RPMI8226 (cell line): Measurements from ENCODE around the gene CAMTA1.

Source experiments
- DNase-seq: peaks from one replicate; pipeline ENCODE4 v3.0.0-alpha.2; 2015

The CAMTA1 gene

GRCh38 chr1:6935911-6936690, 150.8 kb downstream of the CAMTA1 start:
- no peak for DNase-seq

DNA sequence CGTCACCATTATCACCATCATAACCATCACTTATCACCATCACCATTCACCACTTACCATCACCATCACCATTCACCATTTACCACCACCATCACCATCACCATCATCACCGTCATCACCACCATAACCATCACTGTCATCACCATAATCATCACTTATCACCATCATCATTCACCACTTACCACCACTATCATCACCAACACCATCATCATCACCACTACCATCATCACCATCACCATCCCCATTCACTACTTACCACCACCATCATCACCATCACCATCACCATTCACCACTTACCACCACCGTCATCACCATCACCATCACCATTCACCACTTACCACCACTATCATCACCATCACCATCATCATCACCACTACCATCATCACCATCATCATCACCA, 151.8 kb downstream of the CAMTA1 start:
- DNase-seq: no peak

GRCh38 chr1:6939363-6939762, 154.1 kb downstream of the CAMTA1 start:
- no peak for DNase-seq

- DNase-seq: no peak
Measured at GRCh38 chr1:6941786-6942185, 156.5 kb downstream of the CAMTA1 start.

GRCh38 chr1:6942990-6943389, 157.7 kb downstream of the CAMTA1 start:
- DNase-seq: no peak

- no peak for DNase-seq
Measured at GRCh38 chr1:6944434-6944833, 159.2 kb downstream of the CAMTA1 start.

GRCh38 chr1:6947952-6948351, 162.7 kb downstream of the CAMTA1 start:
- DNase-seq: no peak

DNA sequence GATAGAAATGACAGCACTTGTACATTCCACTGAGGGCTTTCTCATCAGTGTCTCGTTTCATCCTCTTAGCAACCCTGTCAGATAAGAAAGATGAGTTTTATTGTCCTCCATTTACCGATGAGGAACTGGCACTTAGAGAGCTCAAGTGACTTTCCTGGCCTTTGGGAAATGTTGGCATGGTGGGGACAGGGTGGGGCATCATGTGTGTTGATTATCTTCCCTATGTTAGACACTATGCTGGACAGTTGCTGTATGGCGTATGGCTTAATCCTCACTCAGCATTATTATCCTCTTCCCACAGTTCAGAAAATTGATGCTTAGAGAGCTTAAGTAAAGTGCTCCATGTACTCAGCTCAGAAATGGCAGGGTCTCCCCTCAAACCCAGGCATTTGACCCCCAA, 163.2 kb downstream of the CAMTA1 start:
- no peak for DNase-seq

DNA sequence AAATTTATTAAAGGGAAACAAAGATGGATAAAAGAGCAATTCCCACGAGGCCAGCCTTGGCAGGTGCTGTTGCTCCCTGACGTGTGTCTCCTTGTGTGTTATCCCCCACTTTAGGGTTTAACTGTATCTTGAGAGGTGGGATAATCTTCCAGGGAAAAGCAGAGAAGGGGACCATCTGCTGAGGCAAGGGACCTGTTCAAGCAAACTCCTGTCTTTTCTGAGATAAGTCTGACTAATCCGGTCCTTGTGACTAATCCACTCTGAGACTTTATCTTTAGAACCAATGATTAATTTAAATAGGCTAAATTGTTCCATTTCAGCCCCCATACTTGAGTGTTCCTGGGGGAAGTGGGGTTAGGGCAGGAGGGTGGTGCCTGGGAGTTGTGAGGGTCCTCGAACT, 163.6 kb downstream of the CAMTA1 start:
- DNase-seq: no peak

DNA sequence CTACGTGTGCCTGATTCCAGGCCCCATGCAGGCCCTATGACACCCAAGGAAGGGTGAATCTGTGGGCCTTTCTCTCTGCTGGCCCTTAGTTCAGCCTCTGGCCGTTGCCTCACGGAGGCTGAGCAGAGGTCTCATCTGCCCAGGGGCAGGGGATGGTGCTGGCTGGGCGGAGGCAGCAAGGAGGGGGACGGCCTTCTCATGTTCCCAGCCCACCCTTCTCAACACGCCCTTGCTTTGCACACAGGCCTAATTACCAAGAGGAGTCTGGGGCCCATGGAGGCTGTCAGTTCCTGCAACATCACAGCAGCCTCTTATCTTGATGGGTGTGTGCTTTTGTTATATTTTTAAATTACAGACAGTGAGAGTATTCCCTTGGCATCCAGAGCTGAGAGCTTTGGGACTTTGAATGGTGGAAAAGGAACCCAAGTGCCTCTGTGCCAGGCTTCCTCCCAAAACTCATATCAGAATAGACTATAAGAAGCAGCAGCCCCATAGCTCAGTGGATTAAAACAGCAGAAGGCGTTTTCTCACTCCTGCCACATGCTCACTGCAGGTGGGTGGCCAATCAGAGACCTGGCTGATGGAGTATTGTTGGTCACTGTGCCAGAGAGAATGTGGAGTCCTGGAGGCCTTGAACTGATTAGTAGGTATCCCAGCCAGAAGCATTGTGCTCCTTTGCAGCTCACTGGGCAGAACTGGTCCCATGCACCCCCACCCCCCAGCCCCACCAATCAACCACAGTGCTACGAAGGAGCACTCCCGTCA, 164.9 kb downstream of the CAMTA1 start:
- no peak for DNase-seq

GRCh38 chr1:6951536-6951935, 166.3 kb downstream of the CAMTA1 start:
- DNase-seq: no peak

GRCh38 chr1:6953216-6953615, 168.0 kb downstream of the CAMTA1 start:
- no peak for DNase-seq

DNA sequence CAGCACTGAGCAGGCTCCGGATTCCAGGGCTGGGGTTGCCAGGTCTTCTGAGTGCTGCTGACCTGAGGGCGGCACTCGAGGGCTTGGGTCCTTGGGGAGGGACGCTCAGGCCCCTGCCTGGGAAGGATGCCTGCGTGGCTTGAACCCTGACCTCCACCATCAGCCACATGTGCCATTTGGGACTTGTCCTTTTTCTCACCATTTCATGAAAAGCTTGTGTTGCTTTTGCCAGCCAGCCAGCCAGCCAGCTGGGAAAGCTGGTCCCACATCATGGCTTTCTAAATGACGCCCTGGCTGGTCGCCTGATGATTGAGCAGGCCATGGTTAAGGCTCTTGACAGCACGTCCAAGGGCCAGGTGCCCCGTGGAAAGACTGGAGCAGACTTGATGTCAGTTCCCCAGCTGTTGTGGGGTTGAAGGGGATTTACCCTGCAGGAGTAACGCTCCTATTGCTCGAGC, 168.7 kb downstream of the CAMTA1 start:
- DNase-seq: no peak

DNA sequence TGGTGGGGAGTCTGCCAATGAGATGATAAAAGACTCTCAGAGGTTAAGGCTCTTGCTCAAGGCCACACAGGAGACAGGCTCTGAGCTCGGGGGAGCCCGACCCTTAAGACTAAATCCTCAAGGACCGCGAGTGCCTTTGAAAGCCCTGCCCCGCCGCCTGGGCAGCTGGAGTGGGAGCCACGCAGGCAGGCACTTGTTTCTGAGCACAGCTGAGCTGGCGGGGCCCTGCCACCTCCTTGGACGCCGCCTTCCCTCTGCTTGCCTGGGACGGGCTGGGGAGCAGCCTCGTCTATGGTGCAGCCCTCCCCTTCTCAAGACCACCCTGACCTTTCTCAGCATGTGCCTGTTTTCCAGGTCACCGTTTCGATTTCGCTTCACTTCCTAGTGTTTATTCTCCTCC, 169.3 kb downstream of the CAMTA1 start:
- no peak for DNase-seq

DNA sequence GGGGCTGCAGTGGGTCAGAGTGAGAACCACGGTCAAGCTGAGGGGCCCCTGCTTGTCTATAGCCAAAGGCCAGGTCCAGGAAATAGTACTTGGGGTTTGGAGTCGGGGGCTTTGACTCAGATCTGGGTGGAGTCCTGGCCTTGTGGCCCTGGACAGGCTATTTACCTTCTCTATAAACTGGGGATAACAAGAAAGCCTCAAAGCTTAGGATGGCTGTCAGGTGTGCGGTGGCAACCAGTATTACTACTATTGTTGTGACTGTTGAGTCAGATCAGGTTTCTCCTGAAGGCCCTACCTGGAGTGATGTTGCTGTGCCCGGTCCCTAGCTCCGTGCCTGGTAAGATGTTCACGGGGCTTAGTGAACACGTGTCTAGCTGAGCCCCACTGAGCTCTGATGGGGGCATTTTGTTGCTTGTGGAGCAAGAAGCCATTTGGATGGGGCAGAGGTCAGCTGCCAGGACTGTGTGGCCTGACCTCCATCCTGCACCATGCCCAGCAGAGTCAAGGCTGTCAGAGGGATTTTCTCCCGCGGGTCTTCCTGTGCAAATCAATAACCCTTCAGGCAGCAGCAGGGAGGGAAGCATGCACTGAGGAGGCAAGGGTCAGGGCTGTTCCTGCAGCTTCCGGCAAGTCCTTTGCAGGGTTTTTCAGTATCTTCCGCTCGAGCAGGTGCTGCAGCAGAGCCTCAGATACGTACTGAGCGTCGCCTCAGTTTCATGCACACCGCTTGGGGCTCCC, 170.3 kb downstream of the CAMTA1 start:
- DNase-seq: no peak

- no peak for DNase-seq
Measured at GRCh38 chr1:6956488-6957159, 171.4 kb downstream of the CAMTA1 start.

- DNase-seq: no peak
Measured at GRCh38 chr1:6957341-6957740, 172.1 kb downstream of the CAMTA1 start.

DNA sequence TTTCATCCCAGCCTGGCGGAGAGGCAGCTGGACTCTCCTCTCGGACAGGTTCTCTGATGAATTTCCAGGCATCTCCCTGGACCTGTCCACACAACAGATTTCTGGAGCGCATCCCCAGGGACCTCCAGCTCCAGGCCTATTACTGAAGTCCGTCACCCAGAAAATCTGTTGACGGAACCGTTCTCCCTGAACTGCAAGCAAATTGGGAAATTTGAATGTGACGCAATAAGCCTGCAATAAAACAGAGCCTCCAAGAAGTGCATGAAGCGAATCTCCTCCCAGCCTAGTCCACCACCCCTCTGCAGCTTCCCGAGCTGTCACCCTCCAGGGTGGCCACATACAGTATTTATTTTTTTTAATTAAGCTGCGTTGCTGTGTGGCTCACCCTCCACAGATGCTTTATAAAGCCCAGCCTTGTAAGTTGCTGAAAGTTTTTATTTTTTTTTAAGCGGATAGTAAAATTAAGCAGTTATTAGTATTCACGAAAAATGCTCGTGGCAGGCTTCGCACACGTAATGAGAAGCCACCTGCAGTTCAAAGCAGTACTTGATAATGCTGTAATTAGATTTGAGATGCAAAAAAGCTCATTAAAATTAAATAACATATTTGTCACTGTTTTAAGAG, 173.3 kb downstream of the CAMTA1 start:
- DNase-seq: no peak

DNA sequence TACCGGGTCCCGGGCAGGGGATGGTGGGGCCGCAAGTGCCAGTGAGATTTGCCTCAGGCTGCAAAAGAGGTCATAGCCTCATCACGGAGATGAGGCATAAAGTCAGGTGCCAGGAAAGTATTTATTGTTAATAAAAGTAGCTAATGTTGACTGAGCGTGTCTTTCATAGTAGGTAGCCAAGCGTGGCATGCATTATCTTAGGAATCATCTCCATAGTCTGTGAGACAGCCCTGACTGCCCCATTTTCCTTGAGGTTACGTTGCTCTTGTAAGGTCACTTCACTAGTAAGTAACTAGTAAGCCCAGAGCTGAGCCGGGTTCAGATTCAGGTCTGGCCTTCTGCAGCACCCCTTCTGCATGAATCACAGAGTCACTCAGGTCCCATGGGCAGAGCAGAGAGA, 174.2 kb downstream of the CAMTA1 start:
- DNase-seq: no peak

- DNase-seq: no peak
Measured at GRCh38 chr1:6960291-6960811, 175.1 kb downstream of the CAMTA1 start.

DNA sequence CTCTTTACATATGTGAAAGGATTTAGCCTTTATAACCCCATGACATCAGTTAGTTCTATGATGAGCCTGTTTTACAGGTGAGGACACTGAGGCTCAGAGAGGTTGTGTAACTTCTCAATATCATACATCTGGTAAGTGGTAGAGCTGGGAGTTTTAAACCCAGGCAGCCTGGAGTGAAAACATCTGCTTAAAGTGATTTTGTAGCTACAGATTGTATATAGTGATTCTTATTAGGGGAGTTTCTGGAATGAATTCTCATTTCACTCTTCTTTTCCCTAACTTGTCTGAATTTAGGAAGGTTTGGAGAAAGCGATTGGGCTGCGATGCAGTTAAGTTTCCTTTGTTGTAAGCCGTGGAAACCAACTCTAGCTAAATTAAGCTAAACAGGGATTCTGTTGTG, 175.6 kb downstream of the CAMTA1 start:
- no peak for DNase-seq

- no peak for DNase-seq
Measured at GRCh38 chr1:6961289-6961688, 176.0 kb downstream of the CAMTA1 start.
